Erythroblast (primary cell): ENCODE measurements around the gene ARHGEF11.
A peak's percentile ranks its signal among the peaks of the same experiment; 100 is the strongest.

ENCODE experiments used
- DNase-seq, 2 experiments: peaks; one replicate each; lab custom pipeline; 2025; lab: John Stamatoyannopoulos, UW
- GATA1 ChIP-seq: IDR thresholded peaks from 2 replicates; pipeline ENCODE4 v1.6.1; 2011; ENCODE audit warnings: low read depth, mild to moderate bottlenecking, control low read depth, low read length, moderate library complexity
- POLR2A ChIP-seq: IDR thresholded peaks from 2 replicates; pipeline ENCODE4 v1.6.1; 2011; ENCODE audit warnings: mild to moderate bottlenecking, low read length

ARHGEF11 gene, protein sequence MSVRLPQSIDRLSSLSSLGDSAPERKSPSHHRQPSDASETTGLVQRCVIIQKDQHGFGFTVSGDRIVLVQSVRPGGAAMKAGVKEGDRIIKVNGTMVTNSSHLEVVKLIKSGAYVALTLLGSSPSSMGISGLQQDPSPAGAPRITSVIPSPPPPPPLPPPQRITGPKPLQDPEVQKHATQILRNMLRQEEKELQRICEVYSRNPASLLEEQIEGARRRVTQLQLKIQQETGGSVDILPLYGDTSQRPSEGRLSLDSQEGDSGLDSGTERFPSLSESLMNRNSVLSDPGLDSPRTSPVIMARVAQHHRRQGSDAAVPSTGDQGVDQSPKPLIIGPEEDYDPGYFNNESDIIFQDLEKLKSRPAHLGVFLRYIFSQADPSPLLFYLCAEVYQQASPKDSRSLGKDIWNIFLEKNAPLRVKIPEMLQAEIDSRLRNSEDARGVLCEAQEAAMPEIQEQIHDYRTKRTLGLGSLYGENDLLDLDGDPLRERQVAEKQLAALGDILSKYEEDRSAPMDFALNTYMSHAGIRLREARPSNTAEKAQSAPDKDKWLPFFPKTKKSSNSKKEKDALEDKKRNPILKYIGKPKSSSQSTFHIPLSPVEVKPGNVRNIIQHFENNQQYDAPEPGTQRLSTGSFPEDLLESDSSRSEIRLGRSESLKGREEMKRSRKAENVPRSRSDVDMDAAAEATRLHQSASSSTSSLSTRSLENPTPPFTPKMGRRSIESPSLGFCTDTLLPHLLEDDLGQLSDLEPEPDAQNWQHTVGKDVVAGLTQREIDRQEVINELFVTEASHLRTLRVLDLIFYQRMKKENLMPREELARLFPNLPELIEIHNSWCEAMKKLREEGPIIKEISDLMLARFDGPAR (N-terminal part only)

DNA sequence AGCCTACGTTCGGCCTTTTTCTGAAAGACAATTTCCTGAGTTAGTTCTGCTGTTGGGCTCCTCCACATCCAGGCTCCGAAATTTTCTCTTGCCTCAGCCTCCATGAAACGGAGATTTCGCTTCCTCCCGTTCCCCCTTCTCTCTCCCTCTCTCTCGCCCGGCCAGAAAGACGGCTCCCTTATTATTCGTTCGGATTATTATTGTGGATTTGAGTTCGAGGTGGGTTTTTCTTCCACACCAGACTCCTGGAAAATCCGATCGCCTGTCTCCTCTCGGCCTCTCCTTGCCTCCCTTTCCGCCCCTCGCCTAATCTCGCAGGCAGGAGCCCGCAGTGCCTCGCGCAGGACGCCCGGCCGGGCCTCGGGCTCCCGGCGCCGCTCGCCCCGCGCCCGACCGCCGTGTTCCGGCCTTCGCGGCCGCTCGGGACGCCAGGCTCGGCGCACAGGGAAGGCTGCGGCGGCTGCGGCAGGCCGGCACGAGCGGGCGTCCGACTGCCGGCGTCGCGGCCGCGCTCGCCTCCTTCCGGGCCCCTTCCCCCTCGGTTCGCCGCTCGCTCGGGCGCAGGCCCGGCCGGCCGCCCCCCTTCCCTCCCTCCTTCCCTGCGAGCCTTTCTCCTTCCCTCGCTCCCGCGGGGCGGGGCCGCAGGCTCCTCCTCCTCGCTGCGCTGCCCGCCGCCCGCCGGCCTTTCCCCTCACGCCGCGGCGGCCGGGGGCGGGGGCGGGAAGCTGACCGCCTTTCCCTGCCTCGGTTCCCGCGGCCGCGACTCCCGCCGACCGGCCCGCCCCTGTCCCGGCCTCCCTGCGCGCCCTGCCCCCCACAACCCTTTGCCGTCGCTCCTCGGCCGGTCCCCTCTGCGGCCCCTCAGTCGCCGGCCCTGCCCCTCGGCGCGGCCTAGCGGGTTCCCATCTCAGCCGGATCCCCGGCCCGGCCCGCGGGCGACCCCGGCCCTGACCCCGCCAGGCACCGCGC is at the start of gene ARHGEF11:
ARHGEF11 (minus strand) TSS at position 493 of the 969 bp plus-strand sequence. CDS start 1,412 bp downstream, outside the sequence.
- no peak for TF ChIP-seq GATA1
- peak; percentile 30 for TF ChIP-seq POLR2A
- DNase-seq: peak; percentile 59 to 68

DNA sequence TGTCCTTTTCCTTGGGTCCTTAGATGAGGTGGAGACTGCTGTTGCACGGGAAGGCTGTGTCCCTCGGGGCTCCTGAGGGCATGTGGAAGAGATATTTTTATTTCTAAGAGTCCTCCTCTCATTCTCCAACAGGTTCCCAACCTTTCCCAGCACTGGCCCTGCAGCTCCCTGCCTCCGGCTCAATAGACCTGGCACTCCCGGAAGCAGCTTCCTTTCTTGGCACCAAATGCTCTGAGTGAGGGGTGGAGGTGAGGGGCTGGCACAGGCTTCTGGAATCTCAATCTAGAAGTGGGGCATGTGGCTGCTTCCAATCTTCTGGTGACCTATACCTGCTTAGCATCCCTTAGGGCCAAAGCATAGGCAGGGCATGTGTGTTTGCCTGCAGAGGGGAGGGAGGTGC is 49.5 kb upstream of the ARHGEF11 start:
- no peak for TF ChIP-seq GATA1
- no peak for TF ChIP-seq POLR2A

DNA sequence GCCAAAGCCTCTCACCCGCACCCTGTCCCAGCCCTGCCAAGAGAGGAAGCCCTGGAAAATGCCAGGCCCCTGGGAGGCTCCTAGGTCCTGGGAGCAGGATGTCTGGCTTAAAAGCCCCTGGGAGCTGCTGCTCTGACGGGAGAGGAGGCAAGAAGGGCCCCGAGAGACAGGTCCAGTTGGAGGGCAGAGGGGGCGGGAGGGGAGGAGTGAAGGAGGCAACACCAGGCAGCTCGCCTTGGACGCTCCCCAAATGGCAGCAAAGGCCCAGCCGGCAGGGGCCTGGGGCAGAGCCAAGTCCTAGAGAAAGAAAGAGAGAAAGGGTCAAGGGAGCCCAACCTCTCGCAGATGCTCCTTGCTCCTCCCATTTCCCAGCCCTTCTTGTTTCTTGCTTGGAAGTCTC is 47.3 kb upstream of the ARHGEF11 start:
- DNase-seq: no peak
- TF ChIP-seq GATA1 (no peak), POLR2A (no peak)

More for the DNA sequence above, 49.5 kb upstream of the ARHGEF11 start:
- no peak for DNase-seq

DNA sequence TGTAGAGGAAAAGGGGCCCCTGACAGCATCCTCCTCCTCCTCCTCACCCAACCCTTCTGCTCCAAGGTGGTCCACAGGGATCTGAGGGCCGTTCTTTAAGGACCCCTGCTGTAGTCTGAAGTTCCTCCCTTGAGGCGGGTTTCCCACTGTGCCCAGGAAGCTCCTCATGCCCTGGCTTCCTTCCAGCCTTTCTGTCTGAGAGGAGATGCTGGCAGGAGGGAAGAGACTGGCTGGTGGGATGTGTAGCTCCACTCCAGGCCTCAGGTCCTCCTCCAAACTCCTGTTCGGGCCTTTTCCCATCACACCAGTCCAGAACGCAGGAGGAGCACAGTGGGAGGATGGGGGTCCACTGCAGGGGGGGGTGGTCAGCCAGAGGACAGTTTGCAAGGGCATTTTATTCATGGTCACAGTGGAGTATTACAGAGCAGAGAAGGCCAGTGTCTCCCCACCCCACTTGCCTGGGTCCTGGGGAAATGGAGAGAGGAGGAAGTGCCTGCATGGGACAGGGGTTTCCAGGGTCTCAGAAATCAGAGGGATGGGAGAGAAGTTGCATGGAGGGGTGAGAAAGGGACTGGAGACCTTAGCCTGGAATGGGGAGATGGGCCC is 46.2 kb upstream of the ARHGEF11 start:
- DNase-seq: no peak
- no peak for TF ChIP-seq POLR2A
- TF ChIP-seq GATA1: no peak

DNA sequence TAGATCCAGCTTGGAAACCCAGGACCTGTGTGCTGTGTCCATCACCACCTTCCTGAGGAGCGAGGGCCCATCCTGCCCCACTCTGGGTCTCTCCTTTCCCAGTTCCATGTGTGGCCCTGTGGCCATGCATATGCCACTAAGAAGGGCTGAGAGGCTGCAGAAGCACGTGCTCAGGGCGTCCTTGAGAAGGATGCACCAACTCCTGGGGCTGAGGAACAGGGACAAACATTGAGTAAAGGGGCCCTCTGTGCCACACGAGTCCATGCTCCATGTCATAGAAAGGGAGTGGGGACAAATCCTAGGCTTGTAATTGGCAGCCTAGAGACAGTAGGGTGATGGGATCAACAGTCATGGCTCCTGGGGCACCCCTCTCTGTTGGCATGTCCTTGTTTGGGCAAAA is 45.6 kb upstream of the ARHGEF11 start:
- no peak for DNase-seq
- no peak for TF ChIP-seq GATA1
- TF ChIP-seq POLR2A: no peak

DNA sequence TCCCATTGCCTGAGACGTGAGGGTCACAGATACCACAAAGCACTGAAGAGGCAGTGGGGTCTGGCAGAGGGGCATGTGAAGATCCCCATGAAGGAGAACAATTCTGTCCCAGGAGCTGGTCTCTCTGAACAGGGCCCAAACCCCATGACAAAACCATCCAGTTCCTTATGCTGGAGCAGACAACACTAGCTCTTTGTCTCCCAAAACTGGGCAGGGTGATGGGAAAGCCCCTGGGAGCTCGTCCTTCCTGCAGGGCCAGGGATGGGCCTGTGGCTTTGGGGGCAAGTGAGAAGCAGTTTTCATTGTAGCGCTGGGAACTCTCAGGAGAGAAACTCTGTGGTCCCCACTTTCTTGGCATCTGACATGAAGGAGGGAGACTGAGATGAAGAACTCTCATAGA is 45.2 kb upstream of the ARHGEF11 start:
- no peak for TF ChIP-seq POLR2A
- no peak for TF ChIP-seq GATA1
- DNase-seq: no peak

DNA sequence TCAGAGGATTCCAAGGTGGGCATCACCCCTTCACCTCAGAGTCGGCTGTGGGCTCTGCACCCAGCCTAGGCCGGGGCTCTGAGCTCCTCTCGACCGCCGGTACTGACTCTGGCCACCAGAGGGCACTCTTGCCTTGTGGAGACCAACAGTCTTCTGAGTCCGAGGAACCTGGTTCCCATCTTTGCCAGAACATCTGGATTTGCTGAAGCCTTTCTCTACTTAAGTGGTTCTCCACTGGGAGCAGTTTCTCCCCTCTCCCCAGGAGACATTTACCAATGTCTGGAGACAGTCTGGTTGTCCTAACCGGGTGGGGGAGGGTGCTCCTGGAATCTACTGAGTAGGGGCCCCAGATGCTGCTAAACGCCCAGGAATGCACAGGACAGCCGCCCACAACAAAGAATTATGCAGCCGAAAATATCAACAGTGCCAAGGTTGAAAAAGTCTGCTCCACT is 44.7 kb upstream of the ARHGEF11 start:
- TF ChIP-seq GATA1: no peak
- no peak for TF ChIP-seq POLR2A

DNA sequence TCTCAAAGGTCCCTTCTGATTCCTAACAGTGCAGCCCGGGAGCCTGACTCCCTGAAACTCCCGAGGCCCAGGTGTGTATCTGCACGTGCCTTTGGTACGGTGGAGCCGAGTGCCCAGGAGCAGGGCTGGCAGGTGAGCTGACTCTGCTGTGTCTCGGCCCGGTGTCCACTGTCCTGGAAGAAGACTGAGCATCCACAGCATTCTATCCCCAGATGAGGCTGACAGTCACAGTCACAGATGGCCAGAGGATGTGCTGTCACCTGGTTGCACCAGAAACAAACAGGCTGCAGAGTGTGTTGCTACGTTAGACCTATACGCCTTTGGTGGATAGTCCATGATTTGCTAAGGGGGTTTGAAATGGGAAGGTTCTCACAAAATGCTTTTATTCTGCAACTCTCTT is 44.2 kb upstream of the ARHGEF11 start:
- TF ChIP-seq POLR2A: no peak
- TF ChIP-seq GATA1: no peak
- DNase-seq: no peak

More for the DNA sequence above, 44.7 kb upstream of the ARHGEF11 start:
- DNase-seq: peak; percentile 73 to 87

DNA sequence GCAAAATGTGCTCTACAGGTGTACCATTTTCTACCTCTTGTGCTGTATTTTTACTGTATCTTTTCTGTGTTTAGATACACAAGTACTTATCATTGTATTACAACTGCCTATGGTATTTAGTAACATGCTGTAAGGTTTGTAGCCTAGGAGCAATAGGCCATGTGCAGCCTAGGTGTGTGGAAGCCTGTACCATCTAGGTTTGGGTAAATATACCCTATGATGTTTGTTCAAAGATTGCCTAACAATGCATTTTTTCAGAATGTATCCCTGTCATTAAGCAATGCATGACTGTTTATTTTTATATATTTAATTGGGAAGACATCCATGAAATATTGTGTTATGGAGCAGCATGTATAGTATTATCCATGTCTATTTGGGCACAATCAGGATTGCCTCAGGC is 43.1 kb upstream of the ARHGEF11 start:
- TF ChIP-seq GATA1: no peak
- no peak for TF ChIP-seq POLR2A
- DNase-seq: no peak

DNA sequence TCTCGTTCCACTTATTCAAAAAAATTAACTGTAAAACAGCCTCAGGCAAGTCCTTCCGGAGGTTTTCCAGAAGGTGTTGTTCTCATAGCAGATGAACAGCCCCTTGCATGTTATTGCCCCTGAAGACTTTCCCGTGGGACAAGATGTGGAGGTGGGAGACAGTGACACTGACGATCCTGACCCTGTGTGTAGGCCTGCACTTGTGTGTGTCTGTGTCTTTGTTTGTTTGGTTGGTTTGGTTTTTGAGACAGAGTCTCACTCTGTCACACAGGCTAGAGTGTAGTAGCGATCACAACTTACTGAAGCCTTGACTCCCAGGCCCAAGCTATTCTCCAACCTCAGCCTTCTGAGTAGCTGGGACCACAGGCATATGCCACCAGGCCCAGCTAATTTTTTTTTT is 41.5 kb upstream of the ARHGEF11 start:
- TF ChIP-seq POLR2A (no peak), GATA1 (no peak)
- DNase-seq: no peak

DNA sequence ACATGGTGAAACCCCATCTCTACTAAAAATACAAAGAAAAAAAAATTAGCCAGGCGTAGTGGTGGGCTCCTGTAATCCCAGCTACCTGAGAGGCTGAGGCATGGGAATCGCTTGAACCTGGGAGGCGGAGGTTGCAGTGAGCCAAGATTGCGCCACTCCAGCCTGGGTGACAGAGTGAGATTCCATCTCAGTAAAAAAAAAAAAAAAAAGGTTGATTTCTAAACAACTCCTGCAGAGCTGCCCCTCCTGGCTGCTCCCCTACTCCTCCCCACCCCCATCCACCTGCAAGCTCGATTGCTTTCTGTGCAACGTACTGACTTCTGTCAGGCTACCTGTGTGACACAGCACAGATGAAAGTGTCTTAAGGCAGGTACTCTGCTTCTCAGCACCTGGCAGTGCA is 40.8 kb upstream of the ARHGEF11 start:
- DNase-seq: no peak
- TF ChIP-seq POLR2A (no peak), GATA1 (no peak)

DNA sequence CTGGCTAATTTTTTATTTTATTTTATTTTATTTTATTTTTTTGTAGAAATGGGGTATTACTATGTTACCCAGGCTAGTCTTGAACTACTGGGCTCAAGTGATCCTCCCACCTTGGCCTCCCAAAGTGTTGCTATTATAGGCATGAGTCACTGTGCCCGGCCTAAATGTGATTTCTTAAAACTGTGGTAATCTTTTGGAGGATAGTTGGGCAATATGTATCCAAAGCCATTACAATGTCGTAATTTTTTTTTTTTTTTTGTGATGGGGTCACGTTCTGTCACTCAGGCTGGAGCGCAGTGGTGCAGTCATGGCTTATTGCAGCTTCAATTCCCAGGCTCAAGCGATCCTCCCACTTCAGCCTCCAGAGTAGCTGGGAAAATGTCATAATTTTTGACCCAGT is 39.9 kb upstream of the ARHGEF11 start:
- no peak for DNase-seq
- TF ChIP-seq GATA1 (no peak), POLR2A (no peak)
